Activated CD8-positive, alpha-beta memory T cell treated with anti-CD3 and anti-CD28 coated beads for 48 hours (primary cell): ENCODE results near the gene PXDC1.
A peak's percentile ranks its signal among the peaks of the same experiment; 100 is the strongest.
"Not testable (repeated sequence)": the region's sequence is repeated elsewhere in the genome, so short reads cannot be mapped to it uniquely, and the experiment has no call there.

Experiments
- DNase-seq, 3 experiments: peaks; one replicate each; pipeline ENCODE4 v3.0.0-alpha.2; 2020; ENCODE audit warnings: low read depth in 2 of 3, low spot score in 2 of 3

The PXDC1 gene

DNA sequence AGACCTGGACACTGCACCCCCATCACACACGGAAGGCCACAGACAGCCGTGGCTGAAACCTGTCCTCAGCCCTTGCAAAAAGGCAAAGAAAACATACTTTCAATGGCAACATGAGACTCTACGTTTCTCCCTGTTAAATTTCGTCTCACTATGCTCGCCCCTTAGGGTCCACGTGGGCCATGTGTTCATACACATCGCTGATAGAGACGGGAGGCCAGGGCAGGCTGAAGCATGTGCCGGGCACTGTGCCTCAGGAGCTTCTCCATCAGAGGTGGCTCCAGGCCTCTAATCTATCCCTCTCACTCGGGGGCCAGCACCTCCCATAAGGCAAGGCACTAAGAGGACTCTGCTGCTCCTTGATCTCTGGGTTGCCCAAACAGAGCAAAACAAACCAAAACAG is 17.5 kb downstream of the PXDC1 start:
- no peak for DNase-seq

DNA sequence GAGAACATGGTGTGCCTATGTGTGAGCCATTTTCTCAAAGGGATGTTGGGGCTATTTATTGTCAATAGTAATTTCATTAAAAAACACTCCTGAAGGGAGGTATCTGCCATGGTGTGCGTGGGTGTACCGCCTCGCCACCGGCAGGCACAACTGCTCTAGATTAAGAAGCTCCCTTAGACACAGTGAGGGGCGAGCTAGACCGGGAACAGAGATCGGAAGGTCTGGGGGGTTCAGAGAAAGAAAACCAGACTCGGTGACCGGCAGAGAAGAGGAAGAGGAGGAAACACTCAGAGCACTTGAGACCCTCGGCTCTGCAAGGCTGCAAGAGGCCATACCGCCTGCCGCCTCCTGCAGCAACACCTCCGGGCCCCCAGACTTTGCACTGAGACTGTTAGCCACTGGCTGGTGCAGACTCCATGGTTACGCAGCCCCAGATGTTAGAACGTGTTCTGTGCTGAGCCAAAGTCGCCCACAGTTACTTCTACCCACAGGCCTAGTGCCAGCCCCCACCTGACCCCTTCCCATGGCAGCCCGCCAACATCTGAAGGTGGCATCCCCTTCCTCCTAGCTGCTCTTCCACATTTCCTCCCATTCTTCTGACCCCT is 18.1 kb downstream of the PXDC1 start:
- no peak for DNase-seq

- DNase-seq = peak in 2 of 3 experiments; percentile 32 to 47
These were observed 19.0 kb downstream of the PXDC1 start for GRCh38 chr6:3732345-3733141.

- no peak for DNase-seq
These were observed 19.8 kb downstream of the PXDC1 start for GRCh38 chr6:3731700-3732099.

DNA sequence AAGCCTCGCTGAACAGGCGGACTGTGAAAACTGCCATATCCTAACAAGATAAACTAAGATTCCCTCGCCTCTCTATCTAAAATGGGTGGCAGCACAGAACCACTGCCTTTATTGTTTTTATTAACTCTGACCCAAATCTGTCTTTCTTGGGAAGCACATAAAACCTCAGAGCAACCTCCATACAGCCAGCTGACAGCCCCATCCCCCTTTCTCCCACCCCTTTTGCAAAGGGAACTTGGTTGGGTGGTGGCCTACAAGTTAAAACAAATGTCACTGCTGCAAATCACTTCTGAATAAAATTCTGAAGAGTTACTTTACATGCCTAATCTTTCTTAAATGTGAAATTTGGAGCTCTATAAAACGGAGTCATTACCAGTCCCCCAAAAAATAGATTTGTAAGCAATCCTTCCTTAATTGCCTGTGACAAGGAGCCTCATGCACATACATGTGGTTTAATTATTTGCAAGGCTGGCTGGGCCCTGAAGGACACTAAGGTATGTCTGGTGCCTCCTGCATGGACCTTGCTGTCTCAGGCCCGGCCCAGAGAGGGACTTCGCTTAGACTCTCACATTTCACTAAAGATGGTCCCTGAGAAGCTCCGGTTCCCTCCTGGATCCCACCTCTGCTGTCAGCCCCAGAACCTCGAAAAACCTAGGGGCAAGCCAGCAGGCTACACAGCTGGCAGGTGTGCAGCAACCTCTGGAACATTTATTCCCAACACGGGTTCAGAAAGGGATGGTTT is 21.7 kb downstream of the PXDC1 start:
- no peak for DNase-seq

DNA sequence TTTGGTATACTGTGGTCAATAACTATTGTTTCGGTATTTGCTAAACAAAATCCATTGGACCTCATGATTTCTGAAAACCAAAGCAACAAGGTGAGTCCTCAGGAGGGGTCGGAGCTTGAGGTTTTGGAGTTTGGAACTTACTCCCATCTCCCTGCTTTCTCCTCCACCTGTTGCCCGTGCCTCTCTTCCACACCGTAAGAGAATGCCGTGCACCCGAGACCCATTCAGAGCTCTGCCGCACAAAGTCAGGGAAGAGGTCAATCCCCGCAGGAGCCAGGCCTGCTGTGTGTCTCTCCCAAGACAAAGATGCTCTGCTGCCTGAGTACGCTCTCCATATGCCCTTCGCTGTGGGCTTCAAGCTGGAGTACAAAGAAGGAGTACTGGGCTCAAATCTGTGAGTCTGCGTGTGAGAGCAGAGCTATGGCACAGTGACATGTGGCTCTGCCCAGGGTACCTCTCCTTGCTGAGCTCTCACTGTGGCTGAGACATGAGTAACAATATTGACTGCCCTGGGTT is 23.9 kb downstream of the PXDC1 start:
- no peak for DNase-seq

DNA sequence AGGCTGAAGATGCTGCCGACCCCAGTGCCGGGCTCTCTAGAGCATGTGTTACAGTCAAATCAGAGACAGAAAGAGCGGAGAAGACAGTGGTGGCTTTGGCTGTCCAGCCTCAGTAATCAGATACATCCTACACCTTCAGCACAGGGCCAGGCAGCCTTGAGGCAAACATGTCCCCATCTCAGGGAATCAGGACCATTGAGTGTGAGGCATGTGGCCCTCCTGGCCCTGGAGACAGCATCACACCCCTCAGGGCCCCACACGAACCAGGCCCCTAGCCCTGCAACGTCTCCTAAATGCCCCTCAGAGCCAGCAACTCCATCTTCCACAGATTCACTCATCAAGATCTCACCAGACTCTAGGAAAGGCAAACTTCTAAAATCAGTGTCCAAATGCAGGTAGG is 24.5 kb downstream of the PXDC1 start:
- DNase-seq = no peak

- DNase-seq = no peak
These were observed 25.1 kb downstream of the PXDC1 start for GRCh38 chr6:3726421-3726820.

DNA sequence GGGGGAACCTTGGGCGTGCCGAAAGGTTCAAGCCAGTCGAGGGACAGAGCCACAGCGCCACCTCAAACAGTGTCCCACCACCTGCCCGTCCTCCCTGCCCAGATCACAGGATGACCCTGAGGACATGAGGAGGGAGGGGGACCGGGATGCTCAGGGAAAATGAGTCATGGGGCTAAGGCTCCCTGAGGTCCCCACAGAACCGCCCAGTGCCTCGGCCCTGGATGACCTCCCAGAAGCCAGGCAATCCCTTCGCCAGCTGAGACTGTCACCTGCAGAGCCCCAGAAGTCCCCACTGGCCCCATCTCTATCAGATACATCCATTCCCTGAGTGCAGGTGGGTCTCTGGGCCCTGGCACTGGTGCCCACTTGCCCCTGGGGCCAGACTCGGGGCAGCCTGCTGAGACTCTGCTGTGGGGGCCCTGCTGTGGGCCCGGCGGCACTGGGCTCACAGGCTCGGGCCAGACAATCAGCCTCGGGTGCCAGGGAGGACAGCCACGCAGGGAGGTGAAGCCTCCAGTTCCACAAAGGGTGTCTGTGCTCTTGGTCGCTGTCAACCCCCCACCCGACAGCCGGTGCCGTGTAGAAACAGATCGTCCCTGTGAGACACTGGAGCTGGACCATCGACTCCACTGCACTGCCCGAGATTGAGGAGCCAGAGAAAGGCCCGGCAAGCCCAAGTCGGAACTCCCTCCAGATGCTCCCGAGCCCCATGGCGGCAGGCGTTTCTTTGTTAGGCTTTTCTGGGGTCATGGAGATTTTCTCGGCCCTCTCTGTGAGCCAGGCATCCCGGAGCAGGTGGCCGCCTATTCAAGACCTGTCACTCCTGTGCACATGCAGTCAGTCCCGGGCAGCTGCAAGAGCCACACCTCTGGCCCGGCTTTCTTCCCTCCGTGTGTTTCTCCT is 26.1 kb downstream of the PXDC1 start:
- DNase-seq = no peak

DNA sequence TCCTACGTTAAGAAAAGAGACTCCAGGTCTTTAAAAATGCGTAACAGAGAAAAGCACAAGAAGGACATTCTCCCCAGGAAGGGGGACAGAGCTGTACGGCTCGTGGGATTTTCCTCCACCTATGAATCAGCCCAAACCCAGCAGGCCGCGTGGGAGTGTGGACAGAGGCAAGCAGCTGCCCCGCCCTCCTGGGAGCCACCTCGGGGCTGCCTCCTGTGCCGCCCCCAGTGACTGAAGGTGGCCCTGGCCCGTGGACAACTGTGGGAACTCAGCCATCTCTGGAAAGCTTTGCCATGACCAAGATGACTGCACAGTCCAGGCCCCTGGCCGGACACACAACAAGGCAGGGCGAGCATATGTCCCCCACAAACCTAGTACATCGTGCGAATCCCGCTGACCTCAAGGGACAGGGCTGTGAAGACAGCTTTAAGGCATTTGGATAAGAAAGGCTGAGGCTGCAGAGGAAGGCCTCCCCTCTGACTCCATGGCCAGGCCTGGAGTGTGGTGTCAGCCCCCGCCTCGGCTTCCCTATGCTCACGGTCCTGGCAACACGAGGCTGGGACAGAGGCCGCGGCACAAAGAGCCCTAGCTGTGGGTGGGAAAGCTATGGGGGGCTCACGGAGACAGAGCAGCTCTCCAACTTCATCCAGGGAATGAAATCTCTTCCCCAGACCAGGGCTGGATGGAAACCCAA is 26.9 kb downstream of the PXDC1 start:
- no peak for DNase-seq

GRCh38 chr6:3723966-3724365 is 27.5 kb downstream of the PXDC1 start:
- DNase-seq = no peak

DNA sequence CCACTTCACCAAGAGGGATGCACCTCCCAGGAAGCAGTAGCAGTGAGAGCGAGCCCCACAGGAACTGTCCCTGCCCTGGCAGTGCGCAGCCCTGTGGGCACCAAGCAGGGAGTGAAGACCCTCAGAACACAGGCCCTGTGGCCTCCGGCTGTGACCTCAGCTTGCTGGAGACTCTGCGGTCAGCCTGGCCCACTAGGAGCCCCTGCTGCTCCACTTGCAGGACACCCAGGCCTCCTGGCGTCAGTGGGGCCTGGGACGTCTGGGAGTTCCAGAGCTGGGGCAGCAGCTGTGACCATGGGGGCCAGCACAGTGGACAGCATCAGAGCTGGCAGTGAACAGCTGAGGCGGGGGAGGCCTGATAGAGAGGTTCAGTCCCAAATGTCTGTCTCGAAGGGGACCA is 28.3 kb downstream of the PXDC1 start:
- no peak for DNase-seq

- DNase-seq = no peak
These were observed 28.7 kb downstream of the PXDC1 start for GRCh38 chr6:3722785-3723184.

DNA sequence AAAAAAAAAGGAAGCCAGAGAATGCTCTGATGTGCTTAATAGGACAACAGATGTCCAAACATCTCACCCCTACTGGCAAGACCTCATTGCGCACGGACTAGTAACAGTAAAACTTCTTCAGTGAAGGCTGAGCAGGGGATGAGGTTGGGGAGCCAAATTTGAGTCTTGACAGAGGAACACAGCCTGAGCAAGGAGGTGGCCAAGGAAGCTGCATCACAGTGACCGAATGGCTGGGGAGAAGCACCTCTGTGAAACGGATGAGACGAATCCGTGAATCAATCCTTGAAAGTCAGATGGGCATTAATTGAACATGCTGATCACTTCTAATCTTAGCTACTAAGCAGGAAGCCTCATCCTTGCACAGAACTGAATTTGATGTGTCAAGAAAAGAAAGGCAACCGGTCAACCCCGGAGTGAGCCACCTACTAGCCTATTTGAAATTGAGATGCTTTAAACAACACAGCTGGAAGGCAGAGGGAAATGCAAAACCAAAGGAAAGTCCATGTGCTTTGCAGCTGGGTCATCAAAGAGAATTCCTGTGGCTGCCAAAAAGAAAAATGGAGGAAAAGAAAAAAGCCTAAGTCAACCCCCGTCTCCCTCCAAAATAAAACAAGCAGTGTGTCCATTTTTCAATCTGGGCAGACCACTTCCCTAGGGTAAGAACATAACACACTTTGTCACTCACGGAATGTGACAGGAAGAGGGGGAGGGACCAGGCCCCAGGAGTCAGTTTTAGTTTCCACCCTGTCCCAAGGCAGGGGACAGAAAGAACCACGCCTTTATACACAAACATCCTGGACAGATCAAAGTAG is 29.5 kb downstream of the PXDC1 start:
- DNase-seq = no peak

- not testable (repeated sequence) for DNase-seq
These were observed 30.7 kb downstream of the PXDC1 start for GRCh38 chr6:3720770-3721169.

GRCh38 chr6:3719462-3720308 is 31.8 kb downstream of the PXDC1 start:
- no peak for DNase-seq

DNA sequence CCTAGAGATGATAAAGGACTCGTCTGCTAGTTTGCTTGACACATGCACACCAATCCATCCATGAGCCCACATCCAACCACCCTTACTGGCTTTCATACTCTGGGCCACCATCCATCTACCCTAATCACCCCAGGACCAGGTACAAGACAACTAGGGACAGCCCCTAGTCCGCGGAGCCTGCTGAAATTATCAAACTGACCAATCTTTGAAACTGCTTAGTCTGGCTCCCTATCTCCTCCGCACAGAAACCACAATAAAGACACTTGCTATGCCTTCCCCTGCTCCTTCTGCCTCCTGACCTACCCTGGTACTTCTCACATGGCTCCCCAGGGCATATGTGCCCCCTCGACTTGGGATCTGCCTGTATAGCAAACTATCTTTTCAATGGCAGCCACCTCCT is 33.1 kb downstream of the PXDC1 start:
- DNase-seq = no peak

- DNase-seq = no peak
These were observed 36.2 kb downstream of the PXDC1 start for GRCh38 chr6:3715285-3715684.

GRCh38 chr6:3714768-3715167 is 36.7 kb downstream of the PXDC1 start:
- DNase-seq = no peak
